T1000 (cell line): ENCODE measurements around the gene ANO1.

ENCODE experiments used
- DNase-seq: peaks from one replicate; lab custom pipeline; 2025; ENCODE audit warnings: mixed read lengths; lab: John Stamatoyannopoulos, UW

Gene ANO1

GRCh38 chr11:70097783-70098563 lies 19.9 kb downstream of the ANO1 start:
- DNase-seq, result no peak

- DNase-seq, result no peak
Measured at GRCh38 chr11:70098936-70099335, 20.8 kb downstream of the ANO1 start.

- no peak for DNase-seq
Measured at GRCh38 chr11:70099578-70100279, 21.6 kb downstream of the ANO1 start.

GRCh38 chr11:70100280-70100603 lies 22.1 kb downstream of the ANO1 start:
- DNase-seq, result no peak

GRCh38 chr11:70100791-70101190 lies 22.7 kb downstream of the ANO1 start:
- no peak for DNase-seq

GRCh38 chr11:70103256-70103975 lies 25.3 kb downstream of the ANO1 start:
- no peak for DNase-seq

- no peak for DNase-seq
Measured at GRCh38 chr11:70104419-70104818, 26.3 kb downstream of the ANO1 start.

GRCh38 chr11:70104961-70105360 lies 26.8 kb downstream of the ANO1 start:
- DNase-seq, result no peak

- DNase-seq, result no peak
Measured at GRCh38 chr11:70105369-70105754, 27.2 kb downstream of the ANO1 start.

GRCh38 chr11:70105755-70106571 lies 27.8 kb downstream of the ANO1 start:
- no peak for DNase-seq

- no peak for DNase-seq
Measured at GRCh38 chr11:70106757-70107156, 28.6 kb downstream of the ANO1 start.

GRCh38 chr11:70107191-70107590 lies 29.1 kb downstream of the ANO1 start:
- DNase-seq, result no peak

- no peak for DNase-seq
Measured at GRCh38 chr11:70107756-70108155, 29.6 kb downstream of the ANO1 start.

- DNase-seq, result no peak
Measured at GRCh38 chr11:70108250-70108649, 30.1 kb downstream of the ANO1 start.

- DNase-seq, result no peak
Measured at GRCh38 chr11:70109006-70109405, 30.9 kb downstream of the ANO1 start.

GRCh38 chr11:70109903-70110302 lies 31.8 kb downstream of the ANO1 start:
- no peak for DNase-seq

GRCh38 chr11:70110538-70111055 lies 32.5 kb downstream of the ANO1 start:
- DNase-seq, result no peak

- peak; percentile 62 for DNase-seq
Measured at GRCh38 chr11:70111269-70112016, 33.3 kb downstream of the ANO1 start.

- DNase-seq, result no peak
Measured at GRCh38 chr11:70112017-70112434, 33.9 kb downstream of the ANO1 start.

GRCh38 chr11:70113801-70114200 lies 35.7 kb downstream of the ANO1 start:
- DNase-seq, result no peak

- DNase-seq, result no peak
Measured at GRCh38 chr11:70115778-70116177, 37.7 kb downstream of the ANO1 start.
